Chondrocyte (in vitro differentiated cells): ENCODE measurements around the gene MAS1. TPM values are rescaled to one million over a fixed set of nuclear protein-coding genes. Genes with fewer than 3 reads are reported as not detected.
"Not testable (repeated sequence)": the region's sequence is repeated elsewhere in the genome, so short reads cannot be mapped to it uniquely, and the experiment has no call there.

Experiments
- DNase-seq: peaks from one replicate; pipeline ENCODE4 v3.0.0; 2021; ENCODE audit warnings: mixed read lengths, low spot score
- H3K27ac Mint-ChIP-seq: one replicate; pipeline ENCODE4 v1.8.0; 2021; ENCODE audit warnings: mild to moderate bottlenecking, moderate library complexity, mixed read lengths; ENCODE audit not compliant: unreplicated experiment
- H3K27me3 Mint-ChIP-seq: 2 replicates; pipeline ENCODE4 v1.8.0; 2021; ENCODE audit warnings: low read depth, mixed read lengths
- H3K36me3 Mint-ChIP-seq: 2 replicates; pipeline ENCODE4 v1.8.0; 2021; ENCODE audit warnings: low read depth, mixed read lengths
- H3K4me1 Mint-ChIP-seq: 2 replicates; pipeline ENCODE4 v1.8.0; 2021; ENCODE audit warnings: low read depth, mild to moderate bottlenecking, mixed read lengths
- H3K4me3 Mint-ChIP-seq: one replicate; pipeline ENCODE4 v1.8.0; 2021; ENCODE audit warnings: mild to moderate bottlenecking, moderate library complexity, mixed read lengths; ENCODE audit not compliant: unreplicated experiment
- H3K9me3 Mint-ChIP-seq: 2 replicates; pipeline ENCODE4 v1.8.0; 2021; ENCODE audit warnings: low read depth, mixed read lengths
- CTCF ChIP-seq: fragments of 200-600 bp; sonication (generic); IDR thresholded peaks from 2 replicates; pipeline ENCODE4 v1.5.0; 2021; ENCODE audit warnings: antibody characterized with exemption, mild to moderate bottlenecking, moderate library complexity
- long read RNA-seq: library from polyadenylated mRNA; stranded (forward); transcript quantifications from one replicate; pipeline ENCODE4 v2.0.0, GENCODE V29; 2021
- total RNA-seq: library from RNA; stranded (reverse); gene quantifications from 3 replicates; pipeline ENCODE4 v1.2.1, GENCODE V29; 2021

The MAS1 gene
- total RNA-seq, result not detected in 3 replicates
- long read RNA-seq, result 0 reads

DNA sequence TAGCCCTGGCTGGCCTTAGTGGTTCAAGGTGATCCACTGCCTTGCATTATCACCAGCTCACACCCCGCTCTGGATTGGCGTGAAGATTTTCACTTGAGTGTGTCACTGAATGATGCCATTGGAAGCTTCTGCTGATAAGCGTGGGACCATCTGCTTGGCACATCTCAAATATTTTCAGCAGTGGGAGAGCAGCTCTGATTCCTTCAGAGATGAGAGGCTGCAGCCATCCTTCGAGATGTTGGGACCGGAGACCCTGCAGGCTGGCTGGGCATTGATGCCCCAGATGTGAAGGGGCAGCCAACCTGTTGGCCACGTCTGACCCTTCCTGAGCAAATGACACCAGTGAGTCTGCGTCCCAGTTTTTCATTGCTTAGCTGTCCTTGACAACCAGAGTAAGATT lies at the start of gene MAS1:
MAS1 (plus strand) TSS at position 197 of the 400 bp plus-strand sequence. CDS start 15,968 bp downstream, outside the sequence.
- no peak for DNase-seq

GRCh38 chr6:159842035-159842434 lies 48.8 kb upstream of the MAS1 start:
- Mint-ChIP-seq H3K4me1 (no peaks in the 10 kb centered on the region), H3K27me3 (no peaks in the 10 kb centered on the region)

More for the DNA sequence above, at the start of gene MAS1:
- Mint-ChIP-seq H3K4me3 (no peak within 1 kb of the TSS), H3K9me3 (no peaks in the 10 kb centered on the region), H3K27me3 (peaks cover 38% of the 10 kb centered on the region), H3K4me1 (peaks cover 4% of the 10 kb centered on the region), H3K27ac (no peak within 1 kb of the TSS), H3K36me3 (no peaks in the 10 kb centered on the region)
- no peak for TF ChIP-seq CTCF

GRCh38 chr6:159844737-159845645 lies 45.8 kb upstream of the MAS1 start:
- Mint-ChIP-seq H3K4me3 (no peak overlapping the region), H3K27me3 (peaks cover under 1% of the 10 kb centered on the region), H3K4me1 (no peaks in the 10 kb centered on the region), H3K36me3 (no peaks in the 10 kb centered on the region), H3K9me3 (no peaks in the 10 kb centered on the region), H3K27ac (no peak overlapping the region)
- TF ChIP-seq CTCF, result no peak
- DNase-seq, result no peak

More at GRCh38 chr6:159842035-159842434, 48.8 kb upstream of the MAS1 start:
- Mint-ChIP-seq H3K9me3 (no peaks in the 10 kb centered on the region), H3K4me3 (no peak overlapping the region), H3K36me3 (no peaks in the 10 kb centered on the region), H3K27ac (no peak overlapping the region)
- TF ChIP-seq CTCF, result peak; percentile 59
- DNase-seq, result no peak

DNA sequence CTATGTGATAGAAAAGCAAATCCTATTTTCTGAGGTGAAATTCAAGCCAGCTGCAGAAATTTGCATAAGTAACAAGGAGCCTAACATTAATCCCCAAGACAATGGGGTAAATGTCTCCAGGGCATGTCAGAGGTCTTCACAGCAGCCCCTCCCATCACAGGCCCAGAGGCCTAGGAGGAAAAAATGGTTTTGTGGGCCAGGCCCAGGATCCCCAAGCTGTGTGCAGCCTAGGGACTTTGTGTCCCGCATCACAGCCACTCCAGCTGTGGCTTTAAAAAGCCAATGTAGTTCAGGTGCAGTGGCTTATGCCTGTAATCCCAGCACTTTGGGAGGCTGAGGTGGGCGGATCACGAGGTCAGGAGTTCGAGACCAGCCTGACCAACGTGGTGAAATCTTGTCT lies 42.2 kb upstream of the MAS1 start:
- H3K9me3 Mint-ChIP-seq, H3K4me3 Mint-ChIP-seq, DNase-seq, H3K36me3 Mint-ChIP-seq, H3K27me3 Mint-ChIP-seq, H3K27ac Mint-ChIP-seq, H3K4me1 Mint-ChIP-seq: not testable (repeated sequence)

DNA sequence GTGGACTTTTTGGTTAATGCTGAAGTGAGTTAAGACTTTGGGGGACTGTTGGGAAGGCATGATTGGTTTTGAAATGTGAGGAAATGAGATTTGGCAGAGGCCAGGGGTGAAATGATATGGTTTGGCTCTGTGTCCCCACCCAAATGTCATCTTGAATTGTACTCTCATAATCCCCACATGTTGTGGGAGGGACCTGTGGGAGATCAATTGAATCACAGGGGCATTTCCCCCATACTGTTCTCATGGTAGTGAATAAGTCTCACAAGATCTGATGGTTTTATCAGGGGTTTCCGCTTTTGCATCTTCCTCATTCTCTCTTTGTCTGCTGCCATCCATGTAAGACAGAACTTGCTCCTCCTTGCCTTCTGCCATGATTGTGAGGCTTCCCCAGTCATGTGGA lies 40.9 kb upstream of the MAS1 start:
- H3K9me3 Mint-ChIP-seq, DNase-seq, H3K27me3 Mint-ChIP-seq, H3K27ac Mint-ChIP-seq, H3K4me3 Mint-ChIP-seq, H3K36me3 Mint-ChIP-seq, H3K4me1 Mint-ChIP-seq: not testable (repeated sequence)

GRCh38 chr6:159852877-159853276 lies 37.9 kb upstream of the MAS1 start:
- peak; percentile 52 for TF ChIP-seq CTCF
- no peak for DNase-seq

More at GRCh38 chr6:159852877-159853276, 37.9 kb upstream of the MAS1 start:
- peaks cover 8% of the 10 kb centered on the region for H3K9me3 Mint-ChIP-seq
- H3K4me3 Mint-ChIP-seq, result no peak overlapping the region
- peaks cover 4% of the 10 kb centered on the region for H3K27me3 Mint-ChIP-seq
- H3K27ac Mint-ChIP-seq, result no peak overlapping the region
- H3K36me3 Mint-ChIP-seq, result peaks cover 5% of the 10 kb centered on the region
- peaks cover 6% of the 10 kb centered on the region for H3K4me1 Mint-ChIP-seq
